Mucosa of descending colon (tissue), 3 donors: ENCODE data around the gene NEK4. TPM values are rescaled to one million over a fixed set of nuclear protein-coding genes. Genes with fewer than 3 reads are reported as not detected.
"Not testable (repeated sequence)": the region's sequence is repeated elsewhere in the genome, so short reads cannot be mapped to it uniquely, and the experiment has no call there.

ENCODE experiments used
- ATAC-seq: fragments of 200-7000 bp; cut with Tn5 transposase; one replicate; pipeline ENCODE4 v1.9.1; 2020; ENCODE audit warnings: mild to moderate bottlenecking, moderate library complexity
- DNase-seq, 3 donors: peaks; one replicate each; pipeline ENCODE4 v3.0.0-alpha.2; 2020
- H3K36me3 ChIP-seq: fragments of 200-600 bp; one replicate; pipeline ENCODE4 v1.8.0; 2021; ENCODE audit warnings: low read depth, mild to moderate bottlenecking
- H3K4me1 ChIP-seq: fragments of 200-600 bp; one replicate; pipeline ENCODE4 v1.8.0; 2021; ENCODE audit warnings: low read depth, mild to moderate bottlenecking
- H3K4me3 ChIP-seq: fragments of 200-600 bp; one replicate; pipeline ENCODE4 v1.8.0; 2021; ENCODE audit warnings: mild to moderate bottlenecking
- H3K9me3 ChIP-seq: fragments of 200-600 bp; one replicate; pipeline ENCODE4 v1.8.0; 2021; ENCODE audit warnings: mild to moderate bottlenecking
- CTCF ChIP-seq: fragments of 200-600 bp; IDR thresholded peaks from one replicate; pipeline ENCODE4 v1.8.0; 2022; ENCODE audit warnings: antibody characterized with exemption, mild to moderate bottlenecking
- intact Hi-C, 2 donors: fragments of 100-400 bp; cut with DNase I in 1 of 2; cut with micrococcal nuclease in 1 of 2; formaldehyde crosslinking; loops; one replicate each; pipeline versions ENCODE4 v1.11.0 to v1.11.1; 2022; cut with DNase I, micrococcal nuclease
- total RNA-seq, 3 donors: library from RNA; stranded (reverse); fragmentation: NEBNext Ultra II Directional in 2 of 3; extraction: Animal tissue kit (Norgen Biotek cat#: 25700) in 2 of 3; gene quantifications; one replicate each; pipeline versions ENCODE4 v1.2.1 to v1.2.4, GENCODE V29; 2021 to 2023
- donor health status: DM: no; HTN: no; CAD: no; lungs with moderate emphysema.
- donor health status: DM: no; HTN: no; CAD: no.
- donor health status: DM: no; HTN: yes; CAD: no.

The NEK4 gene
- total RNA-seq, 3 donors from 2014 or later: 19.9 to 33.9 (median 20.2) TPM

GRCh38 chr3:52733256-52733891 is 37.4 kb downstream of the NEK4 start:
- DNase-seq: no peak
- no peak for ATAC-seq
- no peak overlapping the region for H3K4me3 ChIP-seq
- intact Hi-C loops: no loop called here
- TF ChIP-seq CTCF: no peak
- H3K36me3 ChIP-seq: no peaks in the 10 kb centered on the region
- H3K9me3 ChIP-seq: peaks cover 12% of the 10 kb centered on the region
- H3K4me1 ChIP-seq: no peaks in the 10 kb centered on the region

GRCh38 chr3:52731590-52731989 is 39.1 kb downstream of the NEK4 start:
- TF ChIP-seq CTCF: no peak
- no peaks in the 10 kb centered on the region for H3K4me1 ChIP-seq
- H3K36me3 ChIP-seq: no peaks in the 10 kb centered on the region
- intact Hi-C loops: no loop called here
- H3K4me3 ChIP-seq: no peak overlapping the region
- peaks cover 13% of the 10 kb centered on the region for H3K9me3 ChIP-seq
- no peak for ATAC-seq
- no peak for DNase-seq

- Histone ChIP-seq H3K36me3 (no peaks in the 10 kb centered on the region), H3K9me3 (peaks cover 13% of the 10 kb centered on the region), H3K4me1 (no peaks in the 10 kb centered on the region), H3K4me3 (no peak overlapping the region)
- DNase-seq (no peak), ATAC-seq (no peak)
- intact Hi-C loops: no loop called here
- no peak for TF ChIP-seq CTCF
Measured at GRCh38 chr3:52730681-52731080, 40.1 kb downstream of the NEK4 start.

- ATAC-seq, DNase-seq, intact Hi-C loops, H3K4me3 ChIP-seq, H3K36me3 ChIP-seq, H3K4me1 ChIP-seq: not testable (repeated sequence)
- H3K9me3 ChIP-seq: peaks cover 13% of the 10 kb centered on the region
Measured at GRCh38 chr3:52728753-52729152, 42.0 kb downstream of the NEK4 start.

GRCh38 chr3:52724511-52724910 is 46.2 kb downstream of the NEK4 start:
- ATAC-seq: peak; percentile 60

GRCh38 chr3:52723935-52724334 is 46.8 kb downstream of the NEK4 start:
- Histone ChIP-seq H3K4me1 (no peaks in the 10 kb centered on the region), H3K4me3 (no peak overlapping the region), H3K36me3 (no peaks in the 10 kb centered on the region), H3K9me3 (peaks cover 6% of the 10 kb centered on the region)
- ATAC-seq (no peak), DNase-seq (no peak)
- intact Hi-C loops: no loop called here
- no peak for TF ChIP-seq CTCF

More at GRCh38 chr3:52724511-52724910, 46.2 kb downstream of the NEK4 start:
- no peaks in the 10 kb centered on the region for H3K4me1 ChIP-seq
- peaks cover 11% of the 10 kb centered on the region for H3K9me3 ChIP-seq
- H3K36me3 ChIP-seq: no peaks in the 10 kb centered on the region
- intact Hi-C loops: no loop called here
- DNase-seq: no peak
- H3K4me3 ChIP-seq: no peak overlapping the region
- no peak for TF ChIP-seq CTCF
